IMR-90 (cell line): ENCODE data around the gene DSCAML1.

Source experiments
- BHLHE40 ChIP-seq: fragments of 150-350 bp; IDR thresholded peaks from 2 replicates; pipeline ENCODE4 v1.6.1; 2016; ENCODE audit warnings: mild to moderate bottlenecking, low read depth, low read length
- CEBPB ChIP-seq: IDR thresholded peaks from 2 replicates; pipeline ENCODE4 v1.6.1; 2012; ENCODE audit warnings: low read depth, low read length, improper control_type of control experiment
- NFE2L2 ChIP-seq: fragments of 150-350 bp; IDR thresholded peaks from 2 replicates; pipeline ENCODE4 v1.6.1; 2016; ENCODE audit warnings: low read depth, mild to moderate bottlenecking, low read length
- POLR2A ChIP-seq: IDR thresholded peaks from 2 replicates; pipeline ENCODE4 v1.6.1; 2012; ENCODE audit warnings: mild to moderate bottlenecking, low read depth, low read length
- RAD21 ChIP-seq: IDR thresholded peaks from 2 replicates; pipeline ENCODE4 v1.6.1; 2012; ENCODE audit warnings: low read length, improper control_type of control experiment
- RCOR1 ChIP-seq: IDR thresholded peaks from 2 replicates; pipeline ENCODE4 v1.6.1; 2012; ENCODE audit warnings: mild to moderate bottlenecking, low read length, improper control_type of control experiment; ENCODE audit not compliant: insufficient replicate concordance
- RFX5 ChIP-seq: IDR thresholded peaks from 2 replicates; pipeline ENCODE4 v1.8.0; 2012; ENCODE audit warnings: low read depth, mild to moderate bottlenecking, low read length, moderate library complexity
- SMC3 ChIP-seq: fragments of 150-350 bp; IDR thresholded peaks from 2 replicates; pipeline ENCODE4 v1.6.1; 2016; ENCODE audit warnings: low read depth, mild to moderate bottlenecking, antibody characterized with exemption, low read length, moderate library complexity
- TF ChIP-seq, protein P1 (sequence below): conservative IDR thresholded peaks from 2 replicates; pipeline ENCODE4 v1.5.1; 2012; ENCODE audit warnings: mild to moderate bottlenecking, low read depth, low read length, improper control_type of control experiment
- TF ChIP-seq, protein P2 (sequence below): fragments of 150-350 bp; IDR thresholded peaks from 2 replicates; pipeline ENCODE4 v1.6.1; 2017; ENCODE audit warnings: mild to moderate bottlenecking, antibody characterized with exemption, low read length, low read depth

GRCh38 chr11:117768506-117768905 is 28.5 kb downstream of the DSCAML1 start:
- TF ChIP-seq RAD21 (no peak), POLR2A (no peak), CEBPB (no peak), NFE2L2 (no peak), BHLHE40 (no peak), RFX5 (no peak), SMC3 (no peak), RCOR1 (no peak)
- TF ChIP-seq, protein P1, sequence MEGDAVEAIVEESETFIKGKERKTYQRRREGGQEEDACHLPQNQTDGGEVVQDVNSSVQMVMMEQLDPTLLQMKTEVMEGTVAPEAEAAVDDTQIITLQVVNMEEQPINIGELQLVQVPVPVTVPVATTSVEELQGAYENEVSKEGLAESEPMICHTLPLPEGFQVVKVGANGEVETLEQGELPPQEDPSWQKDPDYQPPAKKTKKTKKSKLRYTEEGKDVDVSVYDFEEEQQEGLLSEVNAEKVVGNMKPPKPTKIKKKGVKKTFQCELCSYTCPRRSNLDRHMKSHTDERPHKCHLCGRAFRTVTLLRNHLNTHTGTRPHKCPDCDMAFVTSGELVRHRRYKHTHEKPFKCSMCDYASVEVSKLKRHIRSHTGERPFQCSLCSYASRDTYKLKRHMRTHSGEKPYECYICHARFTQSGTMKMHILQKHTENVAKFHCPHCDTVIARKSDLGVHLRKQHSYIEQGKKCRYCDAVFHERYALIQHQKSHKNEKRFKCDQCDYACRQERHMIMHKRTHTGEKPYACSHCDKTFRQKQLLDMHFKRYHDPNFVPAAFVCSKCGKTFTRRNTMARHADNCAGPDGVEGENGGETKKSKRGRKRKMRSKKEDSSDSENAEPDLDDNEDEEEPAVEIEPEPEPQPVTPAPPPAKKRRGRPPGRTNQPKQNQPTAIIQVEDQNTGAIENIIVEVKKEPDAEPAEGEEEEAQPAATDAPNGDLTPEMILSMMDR = no peak
- TF ChIP-seq, protein P2, sequence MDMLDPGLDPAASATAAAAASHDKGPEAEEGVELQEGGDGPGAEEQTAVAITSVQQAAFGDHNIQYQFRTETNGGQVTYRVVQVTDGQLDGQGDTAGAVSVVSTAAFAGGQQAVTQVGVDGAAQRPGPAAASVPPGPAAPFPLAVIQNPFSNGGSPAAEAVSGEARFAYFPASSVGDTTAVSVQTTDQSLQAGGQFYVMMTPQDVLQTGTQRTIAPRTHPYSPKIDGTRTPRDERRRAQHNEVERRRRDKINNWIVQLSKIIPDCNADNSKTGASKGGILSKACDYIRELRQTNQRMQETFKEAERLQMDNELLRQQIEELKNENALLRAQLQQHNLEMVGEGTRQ = no peak
